ENCODE results near the gene FAM83F.

DNA sequence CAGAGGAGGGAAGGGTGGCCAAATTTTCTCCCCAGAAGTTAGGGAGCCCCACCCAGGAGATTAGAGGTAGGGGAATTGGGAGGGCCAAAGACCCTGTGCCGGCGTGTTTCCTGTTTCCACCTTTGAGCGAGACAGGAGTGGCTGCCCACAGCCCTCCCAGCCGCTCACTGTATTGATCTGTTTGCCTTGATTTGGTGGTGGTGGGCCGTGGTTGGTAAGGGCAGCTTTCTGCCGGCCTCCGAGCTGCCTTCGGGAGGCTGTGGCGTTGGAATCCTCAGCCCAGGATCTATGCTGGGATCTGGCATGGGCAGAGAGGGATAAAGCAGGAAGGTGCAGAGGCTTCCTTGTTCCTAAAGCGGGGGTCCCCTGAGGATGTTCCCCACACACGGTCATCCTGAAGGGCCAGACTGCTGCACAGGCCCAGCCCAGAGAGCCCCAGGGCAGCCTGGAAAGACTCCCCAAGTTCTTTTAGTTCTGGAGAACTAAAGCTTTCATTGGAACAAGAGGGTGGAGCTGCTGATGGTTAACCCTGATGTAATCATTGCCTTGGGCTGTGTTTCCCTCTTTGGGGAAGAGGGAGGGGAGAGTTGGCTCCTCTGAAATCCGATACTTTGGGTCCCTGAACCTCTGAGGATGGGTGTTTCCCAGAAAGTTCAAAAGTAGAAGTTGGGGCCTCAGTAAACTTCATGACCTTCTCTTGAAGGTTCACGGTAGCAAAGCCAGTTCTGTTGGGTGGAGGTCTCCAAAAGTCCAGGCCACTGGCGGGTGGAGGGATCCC is 7.2 kb downstream of the FAM83F start:
- TF ChIP-seq, protein P1, sequence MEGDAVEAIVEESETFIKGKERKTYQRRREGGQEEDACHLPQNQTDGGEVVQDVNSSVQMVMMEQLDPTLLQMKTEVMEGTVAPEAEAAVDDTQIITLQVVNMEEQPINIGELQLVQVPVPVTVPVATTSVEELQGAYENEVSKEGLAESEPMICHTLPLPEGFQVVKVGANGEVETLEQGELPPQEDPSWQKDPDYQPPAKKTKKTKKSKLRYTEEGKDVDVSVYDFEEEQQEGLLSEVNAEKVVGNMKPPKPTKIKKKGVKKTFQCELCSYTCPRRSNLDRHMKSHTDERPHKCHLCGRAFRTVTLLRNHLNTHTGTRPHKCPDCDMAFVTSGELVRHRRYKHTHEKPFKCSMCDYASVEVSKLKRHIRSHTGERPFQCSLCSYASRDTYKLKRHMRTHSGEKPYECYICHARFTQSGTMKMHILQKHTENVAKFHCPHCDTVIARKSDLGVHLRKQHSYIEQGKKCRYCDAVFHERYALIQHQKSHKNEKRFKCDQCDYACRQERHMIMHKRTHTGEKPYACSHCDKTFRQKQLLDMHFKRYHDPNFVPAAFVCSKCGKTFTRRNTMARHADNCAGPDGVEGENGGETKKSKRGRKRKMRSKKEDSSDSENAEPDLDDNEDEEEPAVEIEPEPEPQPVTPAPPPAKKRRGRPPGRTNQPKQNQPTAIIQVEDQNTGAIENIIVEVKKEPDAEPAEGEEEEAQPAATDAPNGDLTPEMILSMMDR (IDR thresholded peaks at IDR 0.05) = no peak
- TF ChIP-seq POLR2A (IDR thresholded peaks at IDR 0.05) = no peak

All from ovary (tissue), 3 donors.